ENCODE measurements around the gene AJAP1. TPM values are rescaled to one million over a fixed set of nuclear protein-coding genes. Genes with fewer than 3 reads are reported as not detected.
A peak's percentile ranks its signal among the peaks of the same experiment; 100 is the strongest.
"Not testable (repeated sequence)": the region's sequence is repeated elsewhere in the genome, so short reads cannot be mapped to it uniquely, and the experiment has no call there.

AJAP1 gene
- total RNA-seq, 8 experiments from 2014 or later: 0.10 to 5.4 (median 2.8) TPM; not detected in 1

GRCh38 chr1:4664095-4664494 is 9.7 kb downstream of the AJAP1 start:
- Histone ChIP-seq H3K4me1 (replicated peaks in 1 of 2) (peaks cover 8 to 18% of the 10 kb centered on the region in 2 donors), H3K4me3 (no peak overlapping the region), H3K27ac (no peak overlapping the region)
- 40 to 100% (median 79%) methylated on average over 1 to 3 of the region's 5 CpGs; no CpG with 5 or more reads in 5 of the 10 experiments for WGBS, 10 experiments
- in situ Hi-C loops (cut with MboI; ENCODE audit: low pct_unique_long_range_greater_than_20kb in 2 of 9, low sequenced_read_pairs in 9 of 9, unreplicated experiment in 9 of 9): loop anchor here in 1 of 9 experiments (25.0 kb wide), 2 partner anchors 148 to 752 kb away; partner anchors contain the start of gene C1orf174
- ATAC-seq (replicated peaks in 6 of 8): no peak

- in situ Hi-C loops (cut with MboI; ENCODE audit: low pct_unique_long_range_greater_than_20kb in 2 of 9, low sequenced_read_pairs in 9 of 9, unreplicated experiment in 9 of 9): loop anchor here in 1 of 9 experiments (25.0 kb wide), 2 partner anchors 148 to 752 kb away; partner anchors contain the start of gene C1orf174
- no peak for ATAC-seq (replicated peaks in 6 of 8)
- 0 to 76% (median 57%) methylated on average over 1 to 8 of the region's 8 CpGs; no CpG with 5 or more reads in 1 of the 10 experiments for WGBS, 10 experiments
- Histone ChIP-seq H3K27ac (no peak overlapping the region), H3K4me3 (no peak overlapping the region), H3K4me1 (replicated peaks in 1 of 2) (peaks cover 4 to 13% of the 10 kb centered on the region in 2 donors)
Observed at GRCh38 chr1:4664606-4665005, 10.2 kb downstream of the AJAP1 start.

GRCh38 chr1:4665456-4665855 is 11.0 kb downstream of the AJAP1 start:
- ATAC-seq (replicated peaks in 6 of 8): no peak
- in situ Hi-C loops (cut with MboI; ENCODE audit: low pct_unique_long_range_greater_than_20kb in 2 of 9, low sequenced_read_pairs in 9 of 9, unreplicated experiment in 9 of 9): loop anchor here in 1 of 9 experiments (25.0 kb wide), 2 partner anchors 147 to 753 kb away; partner anchors contain the start of gene C1orf174
- 0 to 95% (median 55%) methylated on average over 1 to 7 of the region's 9 CpGs; no CpG with 5 or more reads in 4 of the 10 experiments for WGBS, 10 experiments
- Histone ChIP-seq H3K4me1 (replicated peaks in 1 of 2) (peaks cover 0 to 8% of the 10 kb centered on the region in 2 donors), H3K27ac (no peak overlapping the region), H3K4me3 (no peak overlapping the region)

DNA sequence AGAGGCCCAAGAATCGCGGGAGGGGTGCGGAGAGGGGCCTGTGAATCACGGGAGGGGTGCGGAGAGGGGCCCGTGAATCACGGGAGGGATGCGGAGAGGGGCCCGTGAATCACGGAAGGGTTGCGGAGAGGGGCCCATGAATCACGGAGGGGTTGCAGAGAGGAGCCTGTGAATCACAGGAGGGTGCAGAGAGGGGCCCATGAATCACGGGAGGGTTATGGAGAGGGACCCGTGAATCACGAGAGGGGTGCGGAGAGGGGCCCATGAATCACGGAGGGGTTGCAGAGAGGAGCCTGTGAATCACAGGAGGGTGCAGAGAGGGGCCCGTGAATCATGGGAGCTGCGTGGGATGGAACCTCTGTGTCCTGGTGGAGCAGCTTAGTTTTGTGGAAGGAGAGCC is 12.3 kb downstream of the AJAP1 start:
- ATAC-seq (replicated peaks in 6 of 8): peak in 1 of 8 experiments; percentile 59
- 60 to 74% (median 60%) methylated on average over 1 to 16 of the region's 19 CpGs; no CpG with 5 or more reads in 7 of the 10 experiments for WGBS, 10 experiments
- H3K27ac ChIP-seq; H3K4me1 ChIP-seq (replicated peaks in 1 of 2); H3K4me3 ChIP-seq: not testable (repeated sequence)
- in situ Hi-C loops (cut with MboI; ENCODE audit: low pct_unique_long_range_greater_than_20kb in 2 of 9, low sequenced_read_pairs in 9 of 9, unreplicated experiment in 9 of 9): loop anchor here in 1 of 9 experiments (25.0 kb wide), 2 partner anchors 146 to 754 kb away; partner anchors contain the start of gene C1orf174

- 16 to 69% (median 31%) methylated on average over 2 to 13 of the region's 13 CpGs; no CpG with 5 or more reads in 1 of the 10 experiments for WGBS, 10 experiments
- in situ Hi-C loops (cut with MboI; ENCODE audit: low pct_unique_long_range_greater_than_20kb in 2 of 9, low sequenced_read_pairs in 9 of 9, unreplicated experiment in 9 of 9): loop anchor here in 1 of 9 experiments (25.0 kb wide), 2 partner anchors 143 to 757 kb away; partner anchors contain the start of gene C1orf174
- ATAC-seq (replicated peaks in 6 of 8): no peak
- Histone ChIP-seq H3K27ac (no peak overlapping the region), H3K4me3 (no peak overlapping the region), H3K4me1 (replicated peaks in 1 of 2) (peaks cover 0 to 4% of the 10 kb centered on the region in 2 donors)
Observed at GRCh38 chr1:4668743-4669700, 14.6 kb downstream of the AJAP1 start.

GRCh38 chr1:4670265-4670664 is 15.9 kb downstream of the AJAP1 start:
- Histone ChIP-seq H3K4me1 (replicated peaks in 1 of 2) (peaks cover 0 to 4% of the 10 kb centered on the region in 2 donors), H3K4me3 (no peak overlapping the region), H3K27ac (no peak overlapping the region)
- peak in 4 of 8 experiments; percentile 7 to 64 (median 62) for ATAC-seq (replicated peaks in 6 of 8)
- in situ Hi-C loops (cut with MboI; ENCODE audit: low pct_unique_long_range_greater_than_20kb in 2 of 9, low sequenced_read_pairs in 9 of 9, unreplicated experiment in 9 of 9): loop anchor here in 1 of 9 experiments (25.0 kb wide), 2 partner anchors 142 to 758 kb away; partner anchors contain the start of gene C1orf174
- 0 to 77% (median 52%) methylated on average over 2 to 4 of the region's 4 CpGs; no CpG with 5 or more reads in 4 of the 10 experiments for WGBS, 10 experiments

GRCh38 chr1:4671828-4672227 is 17.4 kb downstream of the AJAP1 start:
- peaks cover 0 to 4% of the 10 kb centered on the region in 2 donors for H3K4me1 ChIP-seq (replicated peaks in 1 of 2)
- no peak overlapping the region for H3K4me3 ChIP-seq
- in situ Hi-C loops (cut with MboI; ENCODE audit: low pct_unique_long_range_greater_than_20kb in 2 of 9, low sequenced_read_pairs in 9 of 9, unreplicated experiment in 9 of 9): loop anchor here in 1 of 9 experiments (25.0 kb wide), 2 partner anchors 140 to 760 kb away; partner anchors contain the start of gene C1orf174
- WGBS, 10 experiments: 0 to 100% (median 70%) methylated on average over 2 to 11 of the region's 13 CpGs
- no peak overlapping the region for H3K27ac ChIP-seq
- no peak for ATAC-seq (replicated peaks in 6 of 8)

DNA sequence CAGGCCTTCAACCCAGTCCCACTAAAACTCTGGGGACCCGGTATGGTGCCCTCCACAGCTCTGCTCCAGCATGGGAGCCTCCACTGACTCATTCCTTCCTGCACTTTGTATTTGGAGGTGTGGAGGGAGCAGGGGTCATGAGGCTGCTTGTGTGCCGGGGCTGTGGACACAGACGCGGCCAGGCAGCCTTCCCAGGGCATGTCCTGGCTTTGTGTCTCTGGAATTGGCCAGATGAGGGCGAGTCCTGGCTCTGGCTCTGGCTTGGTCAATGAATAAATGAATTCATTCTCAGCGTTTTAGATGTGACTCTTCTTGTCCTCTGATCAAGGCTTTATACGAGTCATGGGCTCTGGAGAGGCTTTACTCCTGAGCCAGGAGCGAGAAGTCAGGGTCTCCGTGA is 19.1 kb downstream of the AJAP1 start:
- ATAC-seq (replicated peaks in 6 of 8): no peak
- in situ Hi-C loops (cut with MboI; ENCODE audit: low pct_unique_long_range_greater_than_20kb in 2 of 9, low sequenced_read_pairs in 9 of 9, unreplicated experiment in 9 of 9): loop anchor here in 1 of 9 experiments (25.0 kb wide), 2 partner anchors 139 to 761 kb away; partner anchors contain the start of gene C1orf174
- no peak overlapping the region for H3K4me3 ChIP-seq
- H3K4me1 ChIP-seq (replicated peaks in 1 of 2): peaks cover 0 to 4% of the 10 kb centered on the region in 2 donors
- 0 to 93% (median 55%) methylated on average over 3 to 9 of the region's 9 CpGs; no CpG with 5 or more reads in 2 of the 10 experiments for WGBS, 10 experiments
- no peak overlapping the region for H3K27ac ChIP-seq

DNA sequence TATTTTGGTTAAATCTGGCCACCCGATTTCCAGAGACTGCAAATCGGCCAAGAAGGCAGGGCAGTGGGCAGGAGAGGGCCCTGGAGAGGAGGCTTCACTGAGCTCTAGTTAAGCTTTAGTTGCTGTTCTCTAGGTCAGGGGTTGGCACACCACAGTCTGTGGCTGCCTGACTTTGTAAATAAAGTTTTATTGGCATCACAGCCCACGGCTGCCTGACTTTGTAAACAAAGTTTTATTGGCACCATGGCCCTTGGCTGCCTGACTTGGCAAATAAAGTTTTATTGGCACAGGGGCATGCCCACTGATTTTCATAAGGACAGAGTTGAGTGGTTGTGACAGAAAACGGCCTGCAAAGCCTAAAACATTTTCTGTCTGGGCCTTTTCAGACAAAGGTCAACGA is 19.7 kb downstream of the AJAP1 start:
- in situ Hi-C loops (cut with MboI; ENCODE audit: low pct_unique_long_range_greater_than_20kb in 2 of 9, low sequenced_read_pairs in 9 of 9, unreplicated experiment in 9 of 9): loop anchor here in 1 of 9 experiments (25.0 kb wide), 2 partner anchors 138 to 762 kb away; partner anchors contain the start of gene C1orf174
- WGBS, 10 experiments: 0 to 75% (median 40%) methylated on average over 2 to 5 of the region's 5 CpGs; no CpG with 5 or more reads in 1 of the 10 experiments

DNA sequence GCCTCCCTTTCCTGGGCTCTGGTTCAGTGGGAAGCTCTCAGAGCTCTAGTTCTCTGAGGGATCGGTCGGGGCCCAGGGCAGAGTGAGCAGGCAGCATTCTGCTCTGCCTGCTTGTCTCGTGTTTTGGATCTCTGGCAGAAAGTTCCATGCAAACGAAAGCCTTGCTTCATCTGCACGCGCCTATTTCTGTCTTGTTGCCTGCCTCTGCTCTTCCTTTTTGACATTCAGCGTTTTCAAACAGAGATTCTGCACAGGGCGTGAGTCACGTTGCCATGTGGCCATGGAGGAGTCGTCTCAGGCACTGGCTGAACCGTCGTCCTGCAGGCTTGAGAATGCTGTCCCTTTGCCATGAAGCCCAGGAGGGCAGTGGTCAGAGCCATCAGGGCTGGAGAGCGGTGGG is 20.3 kb downstream of the AJAP1 start:
- in situ Hi-C loops (cut with MboI; ENCODE audit: low pct_unique_long_range_greater_than_20kb in 2 of 9, low sequenced_read_pairs in 9 of 9, unreplicated experiment in 9 of 9): loop anchor here in 1 of 9 experiments (25.0 kb wide), 2 partner anchors 138 to 762 kb away; partner anchors contain the start of gene C1orf174
- no peak overlapping the region for H3K27ac ChIP-seq
- 20 to 100% (median 53%) methylated on average over 1 to 9 of the region's 13 CpGs; no CpG with 5 or more reads in 2 of the 10 experiments for WGBS, 10 experiments

More for the DNA sequence above, 19.7 kb downstream of the AJAP1 start:
- ATAC-seq (replicated peaks in 6 of 8): no peak
- Histone ChIP-seq H3K4me3 (no peak overlapping the region), H3K27ac (no peak overlapping the region), H3K4me1 (replicated peaks in 1 of 2) (peaks cover 0 to 4% of the 10 kb centered on the region in 2 donors)

GRCh38 chr1:4675454-4676186 is 21.2 kb downstream of the AJAP1 start:
- 22 to 88% (median 67%) methylated on average over 4 to 16 of the region's 21 CpGs; no CpG with 5 or more reads in 1 of the 10 experiments for WGBS, 10 experiments
- H3K4me3 ChIP-seq: no peak overlapping the region
- in situ Hi-C loops (cut with MboI; ENCODE audit: low pct_unique_long_range_greater_than_20kb in 2 of 9, low sequenced_read_pairs in 9 of 9, unreplicated experiment in 9 of 9): no loop called here
- no peak overlapping the region for H3K27ac ChIP-seq
- H3K4me1 ChIP-seq (replicated peaks in 1 of 2): no peaks in the 10 kb centered on the region
- ATAC-seq (replicated peaks in 6 of 8): no peak

More for the DNA sequence above, 20.3 kb downstream of the AJAP1 start:
- peaks cover 0 to 4% of the 10 kb centered on the region in 2 donors for H3K4me1 ChIP-seq (replicated peaks in 1 of 2)
- H3K4me3 ChIP-seq: no peak overlapping the region
- no peak for ATAC-seq (replicated peaks in 6 of 8)

- Histone ChIP-seq H3K4me1 (replicated peaks in 1 of 2) (no peaks in the 10 kb centered on the region), H3K27ac (no peak overlapping the region), H3K4me3 (no peak overlapping the region)
- in situ Hi-C loops (cut with MboI; ENCODE audit: low pct_unique_long_range_greater_than_20kb in 2 of 9, low sequenced_read_pairs in 9 of 9, unreplicated experiment in 9 of 9): no loop called here
- no peak for ATAC-seq (replicated peaks in 6 of 8)
- 32 to 91% (median 65%) methylated on average over 1 to 8 of the region's 9 CpGs; no CpG with 5 or more reads in 2 of the 10 experiments for WGBS, 10 experiments
Observed at GRCh38 chr1:4676253-4676652, 21.8 kb downstream of the AJAP1 start.
